Activated effector memory CD4-positive, alpha-beta T cell treated with Interleukin-2 at 50 U/mL for 16 hours (primary cell): ENCODE measurements around the gene DBNL.

Source experiments
- DNase-seq: peaks from one replicate; pipeline ENCODE4 v3.0.0-alpha.2; 2020

Gene DBNL

GRCh38 chr7:44078521-44078920, 34.0 kb downstream of the DBNL start:
- no peak for DNase-seq

GRCh38 chr7:44079331-44080021, 35.0 kb downstream of the DBNL start:
- DNase-seq: no peak

GRCh38 chr7:44080118-44080517, 35.6 kb downstream of the DBNL start:
- no peak for DNase-seq

- no peak for DNase-seq
Observed at GRCh38 chr7:44080686-44081265, 36.3 kb downstream of the DBNL start.

GRCh38 chr7:44081266-44081748, 36.8 kb downstream of the DBNL start:
- no peak for DNase-seq

- DNase-seq: peak; percentile 98
Observed at GRCh38 chr7:44082541-44083207, 38.2 kb downstream of the DBNL start.

GRCh38 chr7:44083796-44084195, 39.3 kb downstream of the DBNL start:
- DNase-seq: no peak

- DNase-seq: no peak
Observed at GRCh38 chr7:44084701-44085100, 40.2 kb downstream of the DBNL start.

GRCh38 chr7:44085546-44085945, 41.0 kb downstream of the DBNL start:
- DNase-seq: no peak

GRCh38 chr7:44086627-44087026, 42.1 kb downstream of the DBNL start:
- no peak for DNase-seq

- no peak for DNase-seq
Observed at GRCh38 chr7:44087911-44088838, 43.7 kb downstream of the DBNL start.

GRCh38 chr7:44093102-44093641, 48.7 kb downstream of the DBNL start:
- no peak for DNase-seq

- no peak for DNase-seq
Observed at GRCh38 chr7:44094365-44094764, 49.9 kb downstream of the DBNL start.

GRCh38 chr7:44094883-44095592, 50.5 kb downstream of the DBNL start:
- DNase-seq: no peak

GRCh38 chr7:44095781-44096180, 51.3 kb downstream of the DBNL start:
- DNase-seq: no peak

- no peak for DNase-seq
Observed at GRCh38 chr7:44096326-44096881, 51.9 kb downstream of the DBNL start.

GRCh38 chr7:44097064-44097932, 52.8 kb downstream of the DBNL start:
- DNase-seq: no peak

- DNase-seq: no peak
Observed at GRCh38 chr7:44098092-44099068, 53.9 kb downstream of the DBNL start.

GRCh38 chr7:44099669-44100068, 55.2 kb downstream of the DBNL start:
- DNase-seq: no peak
